B cell (primary cell): ENCODE data around the gene IQSEC3. TPM values are rescaled to one million over a fixed set of nuclear protein-coding genes. Genes with fewer than 3 reads are reported as not detected.

ENCODE experiments used
- ATAC-seq: fragments of 200-7000 bp; cut with Tn5 transposase; one replicate; pipeline ENCODE4 v1.10.0; 2021; ENCODE audit warnings: low read depth, mild to moderate bottlenecking, moderate number of reproducible peaks, moderate library complexity
- CTCF ChIA-PET: fragments of 350-600 bp; sonication (Branson Sonifier 250); formaldehyde crosslinking; loops from one replicate; lab custom pipeline; 2021; ENCODE audit warnings: antibody characterized with exemption, inconsistent platforms; lab: Charles Lee
- POLR2A ChIA-PET: fragments of 350-600 bp; sonication (Branson Sonifier 250); formaldehyde crosslinking; loops from one replicate; lab custom pipeline; 2021; ENCODE audit warnings: antibody characterized with exemption; lab: Charles Lee
- DNase-seq: peaks from one replicate; pipeline ENCODE4 v3.0.0; 2013
- H2AFZ ChIP-seq: 2 replicates; pipeline ENCODE4 v1.6.1; 2012; ENCODE audit warnings: mild to moderate bottlenecking, low read depth, low read length; ENCODE audit not compliant: insufficient read depth, poor library complexity, severe bottlenecking
- H3K27ac ChIP-seq, 2 donors: 1 replicate in 1 of 2; 2 replicates in 1 of 2; pipeline ENCODE4 v1.5.1; 2012 to 2013; ENCODE audit warnings: low read length in 2 of 2, mild to moderate bottlenecking in 2 of 2, moderate library complexity in 1 of 2
- H3K27me3 ChIP-seq, 4 experiments: fragments of 200-600 bp in 1 of 4; sonication (generic) in 1 of 4; replicated peaks in 1 of 4; 1 replicate in 2 of 4; 2 replicates in 2 of 4; pipeline versions ENCODE4 v1.6.1 to v1.7.0; 2013 to 2016; ENCODE audit warnings: low read length in 3 of 4, mild to moderate bottlenecking in 2 of 4, mixed read lengths in 1 of 4, moderate library complexity in 1 of 4; ENCODE audit not compliant: insufficient read depth in 4 of 4, control insufficient read depth in 3 of 4; ENCODE audit errors: control extremely low read depth in 1 of 4
- H3K36me3 ChIP-seq, 2 experiments: replicated peaks in 1 of 2; 1 replicate in 1 of 2; 2 replicates in 1 of 2; pipeline versions ENCODE4 v1.6.1 to v1.7.1; 2013; ENCODE audit warnings: low read length in 1 of 2; ENCODE audit not compliant: insufficient read depth in 2 of 2, control insufficient read depth in 1 of 2; ENCODE audit errors: control extremely low read depth in 1 of 2, extremely low read depth in 1 of 2
- H3K4me1 ChIP-seq, 2 donors: fragments of 200-600 bp in 1 of 2; sonication (generic) in 1 of 2; 1 replicate in 1 of 2; 2 replicates in 1 of 2; pipeline versions ENCODE4 v1.5.1 to v1.6.1; 2013 to 2017; ENCODE audit warnings: low read length in 2 of 2; ENCODE audit not compliant: control insufficient read depth in 2 of 2, insufficient read depth in 2 of 2
- H3K4me2 ChIP-seq: replicated peaks from 2 replicates; pipeline ENCODE3; 2012; ENCODE audit warnings: mild to moderate bottlenecking, low read depth, low read length; ENCODE audit not compliant: poor library complexity, severe bottlenecking
- H3K4me3 ChIP-seq, 5 experiments: fragments of 200-600 bp in 1 of 5; sonication (generic) in 1 of 5; 1 replicate in 3 of 5; 2 replicates in 2 of 5; pipeline versions ENCODE4 v1.5.1 to v1.7.0; 2011 to 2016; ENCODE audit warnings: low read length in 4 of 5, mild to moderate bottlenecking in 4 of 5, low read depth in 2 of 5, control low read depth in 1 of 5, moderate library complexity in 1 of 5; ENCODE audit not compliant: insufficient read depth in 1 of 5; ENCODE audit errors: control extremely low read depth in 1 of 5, extremely low read depth in 1 of 5
- H3K79me2 ChIP-seq: fragments of 200-600 bp; sonication (generic); one replicate; pipeline ENCODE4 v1.6.0; 2016; ENCODE audit warnings: low read length; ENCODE audit not compliant: control insufficient read depth, insufficient read depth
- H3K9ac ChIP-seq: fragments of 200-600 bp; sonication (generic); 2 replicates; pipeline ENCODE4 v1.6.1; 2017; ENCODE audit warnings: mild to moderate bottlenecking, low read length, moderate library complexity
- H3K9me3 ChIP-seq, 3 donors: one replicate each; pipeline versions ENCODE4 v1.6.1 to v1.7.1; 2013; ENCODE audit warnings: low read length in 2 of 3; ENCODE audit not compliant: control insufficient read depth in 2 of 3, insufficient read depth in 1 of 3; ENCODE audit errors: control extremely low read depth in 1 of 3
- H4K20me1 ChIP-seq: 2 replicates; pipeline ENCODE4 v1.6.0; 2012; ENCODE audit warnings: mild to moderate bottlenecking, low read length; ENCODE audit not compliant: insufficient read depth, control insufficient read depth, poor library complexity, severe bottlenecking
- H3K27ac Mint-ChIP-seq: one replicate; pipeline ENCODE4 v1.8.0; 2021; ENCODE audit warnings: mixed read lengths
- H3K27me3 Mint-ChIP-seq: one replicate; pipeline ENCODE4 v1.8.0; 2021; ENCODE audit warnings: mixed read lengths
- H3K4me1 Mint-ChIP-seq: one replicate; pipeline ENCODE4 v1.8.0; 2021; ENCODE audit warnings: mixed read lengths
- H3K4me3 Mint-ChIP-seq: one replicate; pipeline ENCODE4 v1.8.0; 2021; ENCODE audit warnings: mixed read lengths
- H3K9me3 Mint-ChIP-seq: one replicate; pipeline ENCODE4 v1.8.0; 2022; ENCODE audit warnings: mixed read lengths; ENCODE audit not compliant: insufficient read depth
- CTCF ChIP-seq: fragments of 200-600 bp; IDR thresholded peaks from one replicate; pipeline ENCODE4 v1.8.0; 2022; ENCODE audit warnings: antibody characterized with exemption, mild to moderate bottlenecking
- EZH2 ChIP-seq: IDR thresholded peaks from 2 replicates; pipeline ENCODE4 v1.6.1; 2012; ENCODE audit warnings: borderline replicate concordance, low read depth, mild to moderate bottlenecking, moderate library complexity, low read length; ENCODE audit not compliant: insufficient read depth, poor library complexity, severe bottlenecking
- WGBS: methylation state at CpG from one replicate; pipeline ENCODE4 v1.1.5; 2013; ENCODE audit warnings: missing lambda C conversion rate; ENCODE audit not compliant: insufficient coverage; 5-methylcytosine and 5-hydroxymethylcytosine counted together
- intact Hi-C: fragments of 100-400 bp; cut with micrococcal nuclease; formaldehyde crosslinking; loops from one replicate; pipeline ENCODE4 v1.10.0; 2022
- polyA plus RNA-seq: library from polyadenylated mRNA; depleted of rRNA; stranded (reverse); fragments of >200 nt; gene quantifications from 2 replicates; pipeline ENCODE4 v1.2.3, GENCODE V29; 2012
- total RNA-seq, 2 donors: library from RNA; stranded (reverse); fragments of 120-200 nt in 1 of 2; gene quantifications; 1 replicate in 1 of 2; 2 replicates in 1 of 2; pipeline versions ENCODE4 v1.2.3 to v1.2.4, GENCODE V29; 2013 to 2022

IQSEC3 gene
- total and polyA plus RNA-seq, 2 donors (not counting 1 experiment from before 2014, with no cell fraction given) = 0.01 to 1.8 TPM

GRCh38 chr12:117816-118345, 51.3 kb downstream of the IQSEC3 start:
- no peaks in the 10 kb centered on the region for H3K9me3 ChIP-seq
- Mint-ChIP-seq H3K9me3 (no peaks in the 10 kb centered on the region), H3K4me3 (no peak overlapping the region), H3K27me3 (peaks cover 28% of the 10 kb centered on the region), H3K4me1 (no peaks in the 10 kb centered on the region), H3K27ac (no peak overlapping the region)
- H3K4me1 ChIP-seq = no peaks in the 10 kb centered on the region
- CTCF ChIA-PET = no interaction called here
- 76% methylated on average over 5 of the region's 8 CpGs for WGBS
- no peak overlapping the region for H3K27ac ChIP-seq
- H3K27me3 ChIP-seq = peaks cover 0 to 3% (median 3%) of the 10 kb centered on the region in 4 experiments
- H3K4me3 ChIP-seq = no peak overlapping the region
- intact Hi-C loops = no loop called here
- H3K79me2 ChIP-seq = no peaks in the 10 kb centered on the region
- no peaks in the 10 kb centered on the region for H4K20me1 ChIP-seq
- no peak overlapping the region for H3K4me2 ChIP-seq
- H3K9ac ChIP-seq = no peak overlapping the region
- H3K36me3 ChIP-seq = no peaks in the 10 kb centered on the region
- TF ChIP-seq CTCF = no peak
- no peak for DNase-seq
- H2AFZ ChIP-seq = no peak overlapping the region
- ATAC-seq = no peak
- POLR2A ChIA-PET = no interaction called here

GRCh38 chr12:118591-118990, 52.0 kb downstream of the IQSEC3 start:
- no peak overlapping the region for H3K27ac ChIP-seq
- H3K9me3 ChIP-seq = no peaks in the 10 kb centered on the region
- no peak overlapping the region for H3K4me3 ChIP-seq
- CTCF ChIA-PET = no interaction called here
- H3K79me2 ChIP-seq = no peaks in the 10 kb centered on the region
- H3K9me3 Mint-ChIP-seq = no peaks in the 10 kb centered on the region
- H3K4me3 Mint-ChIP-seq = no peak overlapping the region
- no peak for ATAC-seq
- no peaks in the 10 kb centered on the region for H3K4me1 Mint-ChIP-seq
- H3K9ac ChIP-seq = no peak overlapping the region
- H3K36me3 ChIP-seq = no peaks in the 10 kb centered on the region
- TF ChIP-seq CTCF (no peak), EZH2 (no peak)
- no peaks in the 10 kb centered on the region for H4K20me1 ChIP-seq
- 75% methylated on average over 4 of the region's 4 CpGs for WGBS
- peaks cover 21% of the 10 kb centered on the region for H3K27me3 Mint-ChIP-seq
- POLR2A ChIA-PET = no interaction called here
- H3K4me2 ChIP-seq = no peak overlapping the region
- H3K4me1 ChIP-seq = no peaks in the 10 kb centered on the region
- H3K27me3 ChIP-seq = peaks cover 0 to 3% (median 3%) of the 10 kb centered on the region in 4 experiments
- no peak for DNase-seq
- H3K27ac Mint-ChIP-seq = no peak overlapping the region
- intact Hi-C loops = no loop called here
- no peak overlapping the region for H2AFZ ChIP-seq
